PC-3 (cell line): ENCODE data around the gene PLK3. TPM values are rescaled to one million over a fixed set of nuclear protein-coding genes. Genes with fewer than 3 reads are reported as not detected.

Experiments used
- ATAC-seq: fragments of 200-7000 bp; cut with Tn5 transposase; 2 replicates; pipeline ENCODE4 v1.9.1; 2020; ENCODE audit warnings: mild to moderate bottlenecking, moderate library complexity
- Bru-seq: library from RNA; stranded (reverse); fragments of 400-500 nt; gene quantifications from one replicate; lab custom pipeline; 2021; lab: Mats Ljungman, UMichigan
- BruChase-seq, 2 experiments: library from RNA; stranded (reverse); fragments of 400-500 nt; gene quantifications; one replicate each; lab custom pipeline; 2021; lab: Mats Ljungman, UMichigan
- BruUV-seq: library from RNA; stranded (reverse); fragments of 400-500 nt; replicated peaks from 2 replicates; lab custom pipeline; 2021; lab: Mats Ljungman, UMichigan
- CTCF ChIA-PET: fragments of 300-600 bp; sonication (Branson Sonifier 250); formaldehyde crosslinking; loops from one replicate; lab custom pipeline; 2022; ENCODE audit warnings: antibody characterized with exemption; lab: Charles Lee
- POLR2A ChIA-PET: fragments of 300-600 bp; sonication (Branson Sonifier 250); formaldehyde crosslinking; loops from one replicate; lab custom pipeline; 2022; ENCODE audit warnings: antibody characterized with exemption; ENCODE audit not compliant: unreplicated experiment; lab: Charles Lee
- DNase-seq: peaks from one replicate; pipeline ENCODE4 v3.0.0-alpha.2; 2015
- H2AFZ ChIP-seq: fragments of 300-600 bp; sonication (generic); 2 replicates; pipeline ENCODE4 v1.6.0; 2016; ENCODE audit warnings: antibody characterized with exemption, low read length
- H3F3A ChIP-seq: fragments of 300-600 bp; sonication (generic); one replicate; pipeline ENCODE4 v1.6.0; 2017; ENCODE audit warnings: antibody characterized with exemption, low read length, control low read depth, mild to moderate bottlenecking; ENCODE audit not compliant: unreplicated experiment
- H3K27ac ChIP-seq: fragments of 300-600 bp; sonication (generic); 2 replicates; pipeline ENCODE4 v1.5.1; 2016; ENCODE audit warnings: mild to moderate bottlenecking, low read length
- H3K27me3 ChIP-seq: fragments of 300-600 bp; sonication (generic); 2 replicates; pipeline ENCODE4 v1.6.1; 2016; ENCODE audit warnings: low read length, mixed read lengths
- H3K36me3 ChIP-seq: fragments of 300-600 bp; sonication (generic); 2 replicates; pipeline ENCODE4 v1.6.1; 2016; ENCODE audit warnings: low read depth, mixed run types, low read length, mixed read lengths
- H3K4me1 ChIP-seq: fragments of 300-600 bp; sonication (generic); 2 replicates; pipeline ENCODE4 v1.5.1; 2016; ENCODE audit warnings: low read length; ENCODE audit not compliant: insufficient read depth
- H3K4me2 ChIP-seq: fragments of 300-600 bp; sonication (generic); 2 replicates; pipeline ENCODE4 v1.6.0; 2016; ENCODE audit warnings: low read length
- H3K4me3 ChIP-seq: fragments of 300-600 bp; sonication (generic); 2 replicates; pipeline ENCODE4 v1.5.1; 2016; ENCODE audit warnings: mild to moderate bottlenecking, low read length, mixed read lengths
- H3K79me2 ChIP-seq: fragments of 300-600 bp; sonication (generic); 2 replicates; pipeline ENCODE4 v1.6.1; 2017; ENCODE audit warnings: low read length, mixed read lengths
- H3K9ac ChIP-seq: fragments of 300-600 bp; sonication (generic); 2 replicates; pipeline ENCODE4 v1.6.0; 2016; ENCODE audit warnings: mild to moderate bottlenecking, low read length
- H3K9me2 ChIP-seq: fragments of 300-600 bp; sonication (generic); replicated peaks from 2 replicates; pipeline ENCODE4 v1.6.1; 2016; ENCODE audit warnings: mixed run types, low read length, mixed read lengths
- H3K9me3 ChIP-seq: fragments of 300-600 bp; sonication (generic); 2 replicates; pipeline ENCODE4 v1.6.1; 2016; ENCODE audit warnings: low read length, mixed read lengths
- H4K20me1 ChIP-seq: fragments of 300-600 bp; sonication (generic); 2 replicates; pipeline ENCODE4 v1.6.1; 2016; ENCODE audit warnings: low read length, mixed read lengths
- CTCF ChIP-seq: fragments of 300-600 bp; sonication (generic); conservative IDR thresholded peaks from 2 replicates; pipeline ENCODE4 v1.5.1; 2017; ENCODE audit warnings: antibody characterized with exemption, low read depth, mild to moderate bottlenecking, low read length
- EZH2 ChIP-seq: fragments of 300-600 bp; sonication (generic); IDR thresholded peaks from one replicate; pipeline ENCODE4 v1.6.1; 2017; ENCODE audit warnings: antibody characterized with exemption, mild to moderate bottlenecking, low read length; ENCODE audit not compliant: unreplicated experiment
- EZH2phosphoT487 ChIP-seq: fragments of 300-600 bp; sonication (generic); IDR thresholded peaks from 2 replicates; pipeline ENCODE4 v1.6.1; 2018; ENCODE audit warnings: mild to moderate bottlenecking, antibody characterized with exemption, low read length, borderline replicate concordance
- intact Hi-C: fragments of 100-400 bp; cut with micrococcal nuclease; formaldehyde crosslinking; loops from 2 replicates; pipeline ENCODE4 v1.9.0; 2023
- long read RNA-seq: library from polyadenylated mRNA; unstranded; transcript quantifications from one replicate; pipeline ENCODE4 v2.0.0, GENCODE V29; 2021; ENCODE audit not compliant: unreplicated experiment
- total RNA-seq: library from RNA; depleted of rRNA; stranded (reverse); fragments of >200 nt; gene quantifications from 2 replicates; pipeline ENCODE4 v1.2.3, GENCODE V29; 2014; rRNA removed

The PLK3 gene
- total RNA-seq: 38.9 and 44.0 TPM in 2 replicates
- percentile 67 among the genes with signal in this experiment for Bru-seq, nascent RNA
- percentile 81 among the genes with signal in this experiment for BruChase-seq, experiment 1, labeled RNA remaining after a 6-hour chase
- percentile 75 among the genes with signal in this experiment for BruChase-seq, experiment 2, labeled RNA remaining after a 2-hour chase
- long read RNA-seq, transcript PLK3-201 (15 exons, 2,492 nt): major isoform, 8 of 19 reads
- long read RNA-seq, partial matches to known transcripts: 1 of 19 reads
- long read RNA-seq, other reads (novel, unspliced or antisense): 10 of 19 reads

GRCh38 chr1:44799770-44800584 is at the start of gene PLK3:
Gene PLK3 (plus strand): TSS chr1:44800377. CDS start chr1:44800464, 87 bp downstream.
- Histone ChIP-seq H3F3A (no peaks in the 10 kb centered on the region), H3K36me3 (peaks cover 4% of the 10 kb centered on the region; the same call in 1 of the 2 replicates), H4K20me1 (peaks cover 12% of the 10 kb centered on the region), H3K9me2 (no peaks in the 10 kb centered on the region), H3K4me3 (peak within 1 kb of the TSS; percentile 98), H3K4me1 (peaks cover 16% of the 10 kb centered on the region), H3K27me3 (no peaks in the 10 kb centered on the region), H3K27ac (peak within 1 kb of the TSS; percentile 77), H3K9ac (peak within 1 kb of the TSS; percentile 94), H3K4me2 (peak within 1 kb of the TSS; percentile 100), H2AFZ (peak within 1 kb of the TSS; percentile 80), H3K79me2 (peaks cover 22% of the 10 kb centered on the region), H3K9me3 (no peaks in the 10 kb centered on the region)
- BruUV-seq: TSS peak; percentile 83
- ChIA-PET POLR2A (interaction anchor here (0.5 to 1.0 kb wide), 15 partner anchors 8 to 1432 kb away, joined by 3 to 15 read pairs (median 4); partner anchors contain the start of genes BTBD19, ELOVL1, RNU5D-1 and RPS8), CTCF (interaction anchor here (0.6 to 1.0 kb wide), 5 partner anchors 9 to 621 kb away, joined by 3 to 13 read pairs (median 5); no protein-coding TSS in a partner anchor)
- DNase-seq (peak; percentile 96), ATAC-seq (peak; percentile 85)
- TF ChIP-seq EZH2: no peak
- TF ChIP-seq CTCF: peak; percentile 83
- TF ChIP-seq EZH2phosphoT487: no peak
- intact Hi-C loops: no loop called here

GRCh38 chr1:44757420-44757819 is 42.8 kb upstream of the PLK3 start:
- TF ChIP-seq EZH2 (no peak), CTCF (no peak), EZH2phosphoT487 (no peak)
- H3K27ac ChIP-seq: no peak overlapping the region
- ChIA-PET POLR2A (no interaction called here), CTCF (no interaction called here)
- no peaks in the 10 kb centered on the region for H4K20me1 ChIP-seq
- H3K4me1 ChIP-seq: no peaks in the 10 kb centered on the region
- no peak overlapping the region for H3K9ac ChIP-seq
- no peak overlapping the region for H3K4me2 ChIP-seq
- no peak overlapping the region for H2AFZ ChIP-seq
- no peak overlapping the region for H3K4me3 ChIP-seq
- H3K9me2 ChIP-seq: no peaks in the 10 kb centered on the region
- no peaks in the 10 kb centered on the region for H3F3A ChIP-seq
- BruUV-seq: no TSS peak
- H3K36me3 ChIP-seq: peaks cover 83% of the 10 kb centered on the region
- DNase-seq (no peak), ATAC-seq (no peak)
- no peaks in the 10 kb centered on the region for H3K27me3 ChIP-seq
- no peaks in the 10 kb centered on the region for H3K9me3 ChIP-seq
- intact Hi-C loops: no loop called here
- no peaks in the 10 kb centered on the region for H3K79me2 ChIP-seq
